Measurements from ENCODE around the gene MT1F. TPM values are rescaled to one million over a fixed set of nuclear protein-coding genes. Genes with fewer than 3 reads are reported as not detected.

Gene MT1F
- total RNA-seq, 2 experiments from 2014 or later = 0.44 TPM; not detected in 1

GRCh38 chr16:56691885-56692284 is 34.1 kb downstream of the MT1F start:
- ChIA-PET CTCF (ENCODE audit: unreplicated experiment) (no interaction called here), POLR2A (interaction anchor here (0.6 to 1.2 kb wide), 2 partner anchors 10 to 73 kb away, joined by 3 to 6 read pairs; no protein-coding TSS in a partner anchor)
- Histone ChIP-seq H3K27ac (ENCODE audit: low read depth, low read length, poor library complexity, severe bottlenecking) (no peak overlapping the region), H3K79me2 (ENCODE audit: insufficient read depth, low read depth, low read length) (no peaks in the 10 kb centered on the region), H3K36me3 (ENCODE audit: insufficient read depth, low read length) (no peaks in the 10 kb centered on the region), H2AFZ (ENCODE audit: low read length) (no peak overlapping the region), H3K4me2 (ENCODE audit: low read length) (no peak overlapping the region), H3K4me1 (ENCODE audit: insufficient read depth, low read length, poor library complexity, severe bottlenecking) (no peaks in the 10 kb centered on the region), H3K9me2 (ENCODE audit: insufficient read depth, low read length) (no peaks in the 10 kb centered on the region), H3K9me3 (ENCODE audit: low read length) (no peaks in the 10 kb centered on the region; the same call in 1 of the 2 replicates), H3K4me3 (ENCODE audit: low read depth, low read length, poor library complexity, severe bottlenecking) (no peak overlapping the region), H4K20me1 (ENCODE audit: insufficient read depth, low read length) (no peaks in the 10 kb centered on the region)
- TF ChIP-seq CTCF (conservative IDR thresholded peaks at IDR 0.05; ENCODE audit: low read length) (no peak), EZH2phosphoT487 (IDR thresholded peaks at IDR 0.05; ENCODE audit: borderline replicate concordance, low read depth, low read length) (no peak)
- DNase-seq (ENCODE audit: low spot score) = no peak
- intact Hi-C loops (cut with micrococcal nuclease; ENCODE audit: unreplicated experiment) = no loop called here
- BruUV-seq (replicated peaks) = no TSS peak

- no peak for TF ChIP-seq EZH2phosphoT487 (IDR thresholded peaks at IDR 0.05; ENCODE audit: borderline replicate concordance, low read depth, low read length)
- no peak for TF ChIP-seq CTCF (conservative IDR thresholded peaks at IDR 0.05; ENCODE audit: low read length)
- ChIA-PET CTCF (ENCODE audit: unreplicated experiment) (no interaction called here), POLR2A (interaction anchor here (0.6 to 0.8 kb wide), 2 partner anchors 12 to 352 kb away, joined by 3 to 4 read pairs; no protein-coding TSS in a partner anchor)
- no peak overlapping the region for H3K4me2 ChIP-seq (ENCODE audit: low read length)
- BruUV-seq (replicated peaks) = no TSS peak
- peaks cover 8% of the 10 kb centered on the region; the same call in 1 of the 2 replicates for H3K9me3 ChIP-seq (ENCODE audit: low read length)
- H3K4me1 ChIP-seq (ENCODE audit: insufficient read depth, low read length, poor library complexity, severe bottlenecking) = no peaks in the 10 kb centered on the region
- DNase-seq (ENCODE audit: low spot score) = no peak
- intact Hi-C loops (cut with micrococcal nuclease; ENCODE audit: unreplicated experiment) = no loop called here
- no peaks in the 10 kb centered on the region for H3K9me2 ChIP-seq (ENCODE audit: insufficient read depth, low read length)
- H3K36me3 ChIP-seq (ENCODE audit: insufficient read depth, low read length) = no peaks in the 10 kb centered on the region
- no peaks in the 10 kb centered on the region for H4K20me1 ChIP-seq (ENCODE audit: insufficient read depth, low read length)
- H3K27ac ChIP-seq (ENCODE audit: low read depth, low read length, poor library complexity, severe bottlenecking) = no peak overlapping the region
- H2AFZ ChIP-seq (ENCODE audit: low read length) = no peak overlapping the region
- no peaks in the 10 kb centered on the region for H3K79me2 ChIP-seq (ENCODE audit: insufficient read depth, low read depth, low read length)
- H3K4me3 ChIP-seq (ENCODE audit: low read depth, low read length, poor library complexity, severe bottlenecking) = no peak overlapping the region
These were observed 37.5 kb downstream of the MT1F start for GRCh38 chr16:56695246-56695645.

GRCh38 chr16:56697456-56698155 is 39.8 kb downstream of the MT1F start:
- peaks cover 8% of the 10 kb centered on the region; the same call in 1 of the 2 replicates for H3K9me3 ChIP-seq (ENCODE audit: low read length)
- H2AFZ ChIP-seq (ENCODE audit: low read length) = no peak overlapping the region
- H3K79me2 ChIP-seq (ENCODE audit: insufficient read depth, low read depth, low read length) = no peaks in the 10 kb centered on the region
- intact Hi-C loops (cut with micrococcal nuclease; ENCODE audit: unreplicated experiment) = no loop called here
- no peak overlapping the region for H3K4me2 ChIP-seq (ENCODE audit: low read length)
- TF ChIP-seq CTCF (conservative IDR thresholded peaks at IDR 0.05; ENCODE audit: low read length) (no peak), EZH2phosphoT487 (IDR thresholded peaks at IDR 0.05; ENCODE audit: borderline replicate concordance, low read depth, low read length) (no peak)
- H3K4me3 ChIP-seq (ENCODE audit: low read depth, low read length, poor library complexity, severe bottlenecking) = no peak overlapping the region
- H3K4me1 ChIP-seq (ENCODE audit: insufficient read depth, low read length, poor library complexity, severe bottlenecking) = peaks cover 4% of the 10 kb centered on the region
- no peaks in the 10 kb centered on the region for H3K9me2 ChIP-seq (ENCODE audit: insufficient read depth, low read length)
- DNase-seq (ENCODE audit: low spot score) = no peak
- H3K36me3 ChIP-seq (ENCODE audit: insufficient read depth, low read length) = no peaks in the 10 kb centered on the region
- no TSS peak for BruUV-seq (replicated peaks)
- ChIA-PET CTCF (ENCODE audit: unreplicated experiment) (no interaction called here), POLR2A (no interaction called here)
- H4K20me1 ChIP-seq (ENCODE audit: insufficient read depth, low read length) = no peaks in the 10 kb centered on the region
- H3K27ac ChIP-seq (ENCODE audit: low read depth, low read length, poor library complexity, severe bottlenecking) = no peak overlapping the region
